Thyroid gland (tissue), 4 donors: ENCODE measurements around the gene FUNDC2. TPM values are rescaled to one million over a fixed set of nuclear protein-coding genes. Genes with fewer than 3 reads are reported as not detected.

ENCODE experiments used
- DNase-seq, 2 donors: peaks; one replicate each; pipeline ENCODE4 v3.0.0-alpha.2; 2019
- H3K27ac ChIP-seq, 3 donors: fragments of 200-600 bp; sonication (generic); 1 replicate in 2 of 3; 2 replicates in 1 of 3; pipeline ENCODE4 v1.5.1; 2016 to 2019; ENCODE audit warnings: mild to moderate bottlenecking in 1 of 3, moderate library complexity in 1 of 3
- H3K27me3 ChIP-seq: fragments of 200-600 bp; sonication (generic); one replicate; pipeline ENCODE4 v1.5.1; 2019
- H3K36me3 ChIP-seq, 2 donors: fragments of 200-600 bp; sonication (generic); one replicate each; pipeline ENCODE4 v1.5.1; 2016 to 2019
- H3K4me1 ChIP-seq, 2 donors: fragments of 200-600 bp; sonication (generic); one replicate each; pipeline ENCODE4 v1.5.1; 2017 to 2019
- H3K4me3 ChIP-seq, 3 donors: fragments of 200-600 bp; sonication (generic); replicated peaks in 1 of 3; 1 replicate in 2 of 3; 2 replicates in 1 of 3; pipeline ENCODE4 v1.5.1; 2016; ENCODE audit warnings: mild to moderate bottlenecking in 1 of 3
- H3K9me3 ChIP-seq: fragments of 200-600 bp; sonication (generic); one replicate; pipeline ENCODE4 v1.5.1; 2017
- POLR2A ChIP-seq, 2 donors: fragments of 450-650 bp; IDR thresholded peaks; one replicate each; pipeline ENCODE4 v1.6.1; 2017; ENCODE audit warnings: antibody characterized with exemption in 2 of 2, mild to moderate bottlenecking in 2 of 2, moderate library complexity in 1 of 2
- WGBS, 2 donors: methylation state at CpG; one replicate each; pipeline ENCODE4 v1.1.5; 2017; 5-methylcytosine and 5-hydroxymethylcytosine counted together
- intact Hi-C: fragments of 100-400 bp; cut with DNase I; formaldehyde crosslinking; loops from one replicate; pipeline ENCODE4 v1.15.1; 2023
- total RNA-seq, 4 donors: library from RNA; depleted of rRNA; stranded (reverse); fragments of >200 nt; gene quantifications; one replicate each; pipeline ENCODE4 v1.2.3, GENCODE V29; 2016
- TF ChIP-seq, protein P1 (sequence below), 6 experiments: fragments of 200-600 bp in 3 of 6; fragments of 450-650 bp in 3 of 6; sonication (generic) in 3 of 6; IDR thresholded peaks; one replicate each; pipeline ENCODE4 v1.5.1; 2016 to 2019; ENCODE audit warnings: antibody characterized with exemption in 6 of 6, mild to moderate bottlenecking in 2 of 6, inconsistent platforms in 1 of 6, moderate library complexity in 1 of 6

Gene FUNDC2
- total RNA-seq, 4 donors from 2014 or later: 50.7 to 78.5 (median 69.0) TPM

GRCh38 chrX:155086202-155086840, 59.7 kb downstream of the FUNDC2 start:
- H3K4me1 ChIP-seq: no peaks in the 10 kb centered on the region
- WGBS, 2 donors: 83 to 84% methylated on average over 22 to 23 of the region's 24 CpGs
- no peak overlapping the region for H3K27ac ChIP-seq
- H3K36me3 ChIP-seq: no peaks in the 10 kb centered on the region
- intact Hi-C loops: no loop called here
- DNase-seq: peak; percentile 12 to 30
- no peaks in the 10 kb centered on the region for H3K27me3 ChIP-seq
- no peak overlapping the region for H3K4me3 ChIP-seq
- TF ChIP-seq, protein P1, sequence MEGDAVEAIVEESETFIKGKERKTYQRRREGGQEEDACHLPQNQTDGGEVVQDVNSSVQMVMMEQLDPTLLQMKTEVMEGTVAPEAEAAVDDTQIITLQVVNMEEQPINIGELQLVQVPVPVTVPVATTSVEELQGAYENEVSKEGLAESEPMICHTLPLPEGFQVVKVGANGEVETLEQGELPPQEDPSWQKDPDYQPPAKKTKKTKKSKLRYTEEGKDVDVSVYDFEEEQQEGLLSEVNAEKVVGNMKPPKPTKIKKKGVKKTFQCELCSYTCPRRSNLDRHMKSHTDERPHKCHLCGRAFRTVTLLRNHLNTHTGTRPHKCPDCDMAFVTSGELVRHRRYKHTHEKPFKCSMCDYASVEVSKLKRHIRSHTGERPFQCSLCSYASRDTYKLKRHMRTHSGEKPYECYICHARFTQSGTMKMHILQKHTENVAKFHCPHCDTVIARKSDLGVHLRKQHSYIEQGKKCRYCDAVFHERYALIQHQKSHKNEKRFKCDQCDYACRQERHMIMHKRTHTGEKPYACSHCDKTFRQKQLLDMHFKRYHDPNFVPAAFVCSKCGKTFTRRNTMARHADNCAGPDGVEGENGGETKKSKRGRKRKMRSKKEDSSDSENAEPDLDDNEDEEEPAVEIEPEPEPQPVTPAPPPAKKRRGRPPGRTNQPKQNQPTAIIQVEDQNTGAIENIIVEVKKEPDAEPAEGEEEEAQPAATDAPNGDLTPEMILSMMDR (IDR thresholded peaks at IDR 0.05): peak in 3 of 6 experiments; percentile 10 to 42 (median 40)
- TF ChIP-seq POLR2A (IDR thresholded peaks at IDR 0.05): no peak
- no peaks in the 10 kb centered on the region for H3K9me3 ChIP-seq

DNA sequence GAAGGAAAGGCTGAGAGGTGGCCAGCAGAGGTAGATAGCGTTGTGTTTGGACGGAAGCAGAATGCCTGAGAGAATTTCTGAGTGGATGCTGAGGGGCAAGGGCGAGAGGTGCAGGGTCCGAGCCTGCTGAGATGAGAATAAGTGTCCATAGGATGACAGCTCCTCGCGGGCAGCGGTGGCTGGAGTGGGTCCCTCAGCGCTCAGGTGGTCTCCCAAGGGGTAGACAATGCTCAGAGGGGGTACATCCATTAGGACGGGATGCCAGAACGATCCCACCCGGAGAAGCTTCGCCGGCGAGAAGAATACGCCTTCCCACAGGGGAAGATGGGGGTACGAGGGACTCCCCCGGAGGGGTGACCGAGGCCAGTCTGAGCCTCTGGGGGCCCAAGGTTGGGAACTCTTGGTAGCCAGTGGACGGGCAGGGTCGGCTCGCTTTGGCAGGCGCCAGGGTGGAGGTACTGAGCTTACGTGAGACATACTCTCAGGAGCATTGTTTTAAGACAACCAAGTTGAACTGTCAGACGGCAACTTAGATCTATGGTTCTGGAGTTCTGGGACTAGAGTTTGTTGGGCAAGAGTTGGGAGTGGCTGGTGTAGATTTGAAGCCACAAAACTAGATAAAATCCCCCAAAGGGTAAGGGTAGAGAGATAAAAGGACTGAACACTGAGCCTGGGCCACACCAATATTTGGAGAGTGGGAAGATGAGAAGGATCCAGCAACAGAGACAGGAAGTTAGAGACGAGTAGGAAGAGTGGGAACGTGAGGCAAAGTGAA, 60.5 kb downstream of the FUNDC2 start:
- H3K4me1 ChIP-seq: no peaks in the 10 kb centered on the region
- H3K4me3 ChIP-seq: no peak overlapping the region
- no peaks in the 10 kb centered on the region for H3K36me3 ChIP-seq
- WGBS, 2 donors: 95% methylated on average over 19 to 26 of the region's 26 CpGs
- no peak overlapping the region for H3K27ac ChIP-seq
- DNase-seq: no peak
- no peak for TF ChIP-seq POLR2A (IDR thresholded peaks at IDR 0.05)
- TF ChIP-seq, protein P1 (IDR thresholded peaks at IDR 0.05): no peak
- intact Hi-C loops: no loop called here
- H3K27me3 ChIP-seq: no peaks in the 10 kb centered on the region
- no peaks in the 10 kb centered on the region for H3K9me3 ChIP-seq

- no peak overlapping the region for H3K27ac ChIP-seq
- DNase-seq: peak in 1 of 2 donors; percentile 9
- no peaks in the 10 kb centered on the region for H3K27me3 ChIP-seq
- intact Hi-C loops: no loop called here
- no peak overlapping the region for H3K4me3 ChIP-seq
- H3K9me3 ChIP-seq: no peaks in the 10 kb centered on the region
- WGBS, 2 donors: 48 to 61% methylated on average over 4 of the region's 4 CpGs
- TF ChIP-seq POLR2A (IDR thresholded peaks at IDR 0.05): no peak
- TF ChIP-seq, protein P1 (IDR thresholded peaks at IDR 0.05): peak; percentile 14 to 49 (median 38)
- no peaks in the 10 kb centered on the region for H3K4me1 ChIP-seq
- H3K36me3 ChIP-seq: no peaks in the 10 kb centered on the region
Measured at GRCh38 chrX:155094468-155095061, 67.9 kb downstream of the FUNDC2 start.

DNA sequence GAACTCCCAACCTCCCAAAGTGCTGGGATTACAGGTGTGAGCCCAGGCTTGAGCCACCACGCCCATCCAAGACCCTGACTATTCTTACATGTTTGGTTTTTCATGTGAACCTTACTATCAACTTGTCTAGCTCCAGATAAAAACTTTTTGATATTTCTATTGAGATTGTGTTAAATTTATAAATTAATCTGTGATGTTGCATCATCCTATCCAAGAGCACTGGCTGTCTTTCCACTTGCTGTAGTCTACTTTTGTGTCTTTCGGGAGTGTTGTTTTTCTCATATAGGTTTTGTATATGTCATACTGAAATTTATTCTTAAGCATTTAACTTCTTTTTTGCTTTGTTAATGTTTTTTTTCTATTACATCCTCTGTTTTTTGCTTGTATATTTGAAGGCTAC, 79.3 kb downstream of the FUNDC2 start:
- no peaks in the 10 kb centered on the region for H3K36me3 ChIP-seq
- H3K4me1 ChIP-seq: no peaks in the 10 kb centered on the region
- TF ChIP-seq POLR2A (IDR thresholded peaks at IDR 0.05): no peak
- TF ChIP-seq, protein P1 (IDR thresholded peaks at IDR 0.05): no peak
- H3K27ac ChIP-seq: no peak overlapping the region
- 98 to 99% methylated on average over 2 of the region's 2 CpGs for WGBS, 2 donors
- no peaks in the 10 kb centered on the region for H3K9me3 ChIP-seq
- no peak overlapping the region for H3K4me3 ChIP-seq
- DNase-seq: no peak
- no peaks in the 10 kb centered on the region for H3K27me3 ChIP-seq
- intact Hi-C loops: no loop called here

- Histone ChIP-seq H3K27me3 (no peaks in the 10 kb centered on the region), H3K4me1 (no peaks in the 10 kb centered on the region), H3K4me3 (no peak overlapping the region), H3K27ac (no peak overlapping the region), H3K36me3 (no peaks in the 10 kb centered on the region), H3K9me3 (no peaks in the 10 kb centered on the region)
- intact Hi-C loops: no loop called here
- no peak for DNase-seq
- no peak for TF ChIP-seq POLR2A (IDR thresholded peaks at IDR 0.05)
- TF ChIP-seq, protein P1 (IDR thresholded peaks at IDR 0.05): no peak
Measured at GRCh38 chrX:155108427-155108826, 81.8 kb downstream of the FUNDC2 start.
